ENCODE measurements around the gene PCNX1.
"Not testable (repeated sequence)": the region's sequence is repeated elsewhere in the genome, so short reads cannot be mapped to it uniquely, and the experiment has no call there.

PCNX1 gene

GRCh38 chr14:71129716-71130490 is 222.6 kb downstream of the PCNX1 start:
- not testable (repeated sequence) for DNase-seq (ENCODE audit: low spot score)

- DNase-seq (ENCODE audit: low spot score): peak; percentile 24
Measured at GRCh38 chr14:71130491-71131179, 223.4 kb downstream of the PCNX1 start.

DNA sequence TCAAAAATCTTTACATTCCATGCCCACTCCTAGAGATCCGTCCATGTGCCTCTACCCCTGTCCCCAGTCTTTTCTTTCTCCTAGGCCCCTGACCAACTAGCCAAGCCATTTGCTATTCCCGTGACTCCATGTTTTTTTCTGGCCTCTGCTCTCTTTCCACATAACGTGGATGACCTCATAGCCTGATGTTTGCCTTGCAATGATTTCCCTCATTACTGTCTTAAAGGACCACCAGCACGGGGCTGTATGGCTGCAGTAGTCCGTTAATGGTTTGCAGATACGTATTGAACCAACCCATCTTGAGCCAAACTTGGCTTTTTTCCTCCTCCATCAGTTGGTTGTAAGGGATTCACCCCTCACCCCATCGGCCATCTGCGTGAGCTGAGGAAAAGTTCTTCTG is 226.0 kb downstream of the PCNX1 start:
- DNase-seq (ENCODE audit: low spot score): no peak

GRCh38 chr14:71135496-71135895 is 228.2 kb downstream of the PCNX1 start:
- no peak for DNase-seq (ENCODE audit: low spot score)

DNA sequence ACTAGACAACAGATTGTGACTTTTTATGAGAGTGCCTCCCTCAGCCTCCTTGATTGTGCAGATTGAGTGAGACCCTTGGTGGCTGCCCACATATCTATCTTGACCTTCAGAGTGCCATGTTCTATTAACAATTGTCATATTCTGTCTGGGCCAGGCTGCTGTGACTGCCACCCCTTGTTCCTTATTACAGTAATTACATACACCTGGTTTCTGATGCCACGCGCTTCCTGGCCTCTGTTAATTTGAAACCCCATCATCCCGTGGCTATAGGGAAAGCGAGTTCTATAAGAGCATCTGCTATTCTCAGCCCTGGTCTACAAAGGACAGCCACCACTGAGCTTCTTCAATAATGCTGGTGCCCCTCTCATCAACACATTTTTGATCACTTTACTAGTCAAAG is 228.7 kb downstream of the PCNX1 start:
- no peak for DNase-seq (ENCODE audit: low spot score)

DNA sequence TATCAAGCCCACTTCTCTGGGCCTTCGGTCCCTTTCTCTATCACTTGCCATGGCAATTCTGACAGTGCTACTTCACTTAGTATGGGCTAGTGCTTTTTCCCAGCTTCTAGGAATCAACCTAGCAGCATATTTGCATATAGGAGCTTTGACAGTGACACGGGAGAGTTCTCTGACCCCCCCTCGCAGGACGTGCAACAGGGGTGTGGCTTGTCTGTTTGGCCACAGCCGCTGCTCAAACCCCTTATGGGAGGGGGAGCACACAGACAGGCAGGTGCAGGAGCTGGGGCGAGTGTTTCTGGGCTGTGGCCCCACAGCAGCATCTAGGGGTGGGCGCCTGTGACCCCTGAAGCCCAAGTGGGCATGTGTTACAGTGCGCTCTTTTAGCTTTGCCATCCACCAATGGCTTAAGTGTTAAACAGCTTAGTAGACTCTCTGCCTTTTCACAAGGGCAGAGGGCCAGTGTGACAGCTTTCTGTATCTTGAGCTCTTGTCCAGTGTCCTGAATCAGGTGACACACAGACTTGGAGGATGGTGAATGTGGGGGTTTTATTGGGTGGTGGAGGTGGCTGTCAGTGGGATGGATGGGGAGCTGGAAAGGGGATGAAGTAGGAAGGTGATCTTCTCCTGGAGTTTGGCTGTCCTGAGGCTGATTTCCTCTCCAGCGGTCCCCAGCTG is 229.3 kb downstream of the PCNX1 start:
- DNase-seq (ENCODE audit: low spot score): no peak

- no peak for DNase-seq (ENCODE audit: low spot score)
Measured at GRCh38 chr14:71137536-71138447, 230.5 kb downstream of the PCNX1 start.

- DNase-seq (ENCODE audit: low spot score): peak; percentile 70
Measured at GRCh38 chr14:71138448-71139293, 231.4 kb downstream of the PCNX1 start.

GRCh38 chr14:71139294-71139946 is 232.2 kb downstream of the PCNX1 start:
- DNase-seq (ENCODE audit: low spot score): no peak

DNA sequence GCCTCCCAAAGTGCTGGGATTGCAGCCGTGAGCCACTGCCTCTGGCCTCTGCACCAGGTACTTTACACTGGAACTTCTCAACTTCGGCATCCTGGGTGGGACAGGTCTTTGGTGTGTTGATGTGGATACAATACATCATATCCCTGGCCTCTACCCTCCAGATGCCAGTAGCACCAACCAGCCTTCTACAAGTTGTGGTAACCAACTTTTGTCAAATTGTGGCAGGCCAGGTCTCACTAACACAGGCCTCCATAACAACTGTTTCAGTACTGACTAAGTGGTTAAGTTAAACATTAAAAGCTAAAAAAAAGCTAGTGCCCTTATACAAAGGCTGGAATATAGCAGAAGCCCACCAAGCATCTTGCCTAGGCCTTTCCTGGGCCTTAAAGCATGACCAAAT is 232.9 kb downstream of the PCNX1 start:
- DNase-seq (ENCODE audit: low spot score): no peak

DNA sequence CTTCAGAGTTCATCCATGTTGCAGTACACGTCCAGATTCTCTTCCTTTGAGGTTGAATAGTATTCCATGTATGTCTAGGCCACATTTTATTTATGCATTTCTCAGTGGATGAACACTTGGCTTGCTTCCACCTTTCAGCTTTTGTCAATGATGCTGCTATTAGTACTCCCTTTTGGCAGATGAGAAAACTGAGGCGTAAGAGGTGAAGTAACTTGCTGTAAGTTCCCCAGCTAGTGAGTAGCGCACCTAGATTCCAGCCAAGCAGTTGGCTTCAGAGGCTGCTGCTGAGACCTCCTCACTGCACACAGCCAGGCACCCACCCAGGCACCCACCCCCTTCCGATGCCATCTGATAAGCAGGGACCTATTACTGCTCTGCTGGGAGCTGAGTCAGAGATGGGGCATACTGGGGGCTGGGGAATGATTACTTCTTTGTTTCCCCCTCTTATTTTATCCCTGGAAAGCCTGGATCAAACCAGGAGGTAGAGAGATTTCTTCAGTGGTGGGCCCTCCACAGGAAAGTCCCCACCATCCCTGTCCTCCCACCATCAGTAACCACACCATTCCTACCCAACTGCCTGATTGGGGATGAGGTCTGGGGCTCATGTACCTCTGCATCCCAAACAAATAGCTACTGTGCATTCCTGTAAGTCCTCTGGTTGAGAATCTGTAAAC is 234.6 kb downstream of the PCNX1 start:
- no peak for DNase-seq (ENCODE audit: low spot score)

GRCh38 chr14:71142375-71143038 is 235.2 kb downstream of the PCNX1 start:
- DNase-seq (ENCODE audit: low spot score): peak; percentile 73

- peak; percentile 46 for DNase-seq (ENCODE audit: low spot score)
Measured at GRCh38 chr14:71143381-71144290, 236.4 kb downstream of the PCNX1 start.

- not testable (repeated sequence) for DNase-seq (ENCODE audit: low spot score)
Measured at GRCh38 chr14:71147335-71147734, 240.1 kb downstream of the PCNX1 start.

DNA sequence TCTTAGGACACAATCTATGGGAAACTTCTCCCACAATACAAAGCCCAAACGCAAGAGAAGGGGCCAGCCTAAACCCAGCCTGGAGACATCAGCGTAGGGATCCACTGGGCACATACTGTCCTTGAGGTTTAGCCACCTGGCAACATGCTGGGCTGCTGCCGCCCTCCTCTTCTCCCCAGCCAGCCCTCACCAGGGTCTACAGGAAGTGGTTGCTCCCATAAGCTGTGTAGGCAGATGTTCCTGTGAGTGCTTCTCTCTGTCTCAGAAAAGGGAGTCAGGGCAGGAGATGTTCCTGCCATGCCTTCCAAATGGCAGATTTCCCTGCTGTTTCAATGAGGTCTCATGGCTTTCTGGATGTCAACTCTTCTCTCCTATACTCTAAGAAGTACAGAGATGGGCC is 241.4 kb downstream of the PCNX1 start:
- no peak for DNase-seq (ENCODE audit: low spot score)

DNA sequence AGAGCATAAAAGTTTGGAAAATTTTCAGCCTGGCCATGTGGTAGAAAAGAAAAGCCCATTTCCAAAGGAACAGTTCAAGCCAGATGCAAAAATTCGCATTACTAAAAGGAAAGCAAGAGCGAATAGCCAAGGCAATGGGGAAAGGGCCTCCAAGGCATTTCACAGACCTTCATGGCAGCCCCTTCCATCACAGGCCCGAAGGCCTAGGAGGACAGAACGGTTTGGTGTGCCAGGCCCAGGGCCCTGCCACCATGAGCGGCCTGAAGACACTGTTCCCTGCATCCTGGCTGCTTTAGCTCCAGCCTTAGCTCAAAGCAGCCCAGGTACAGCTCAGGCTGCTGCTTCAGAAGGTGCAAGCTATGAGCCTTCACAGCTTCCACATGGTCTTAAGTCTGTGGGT is 243.5 kb downstream of the PCNX1 start:
- DNase-seq (ENCODE audit: low spot score): no peak

- DNase-seq (ENCODE audit: low spot score): no peak
Measured at GRCh38 chr14:71155743-71156142, 248.5 kb downstream of the PCNX1 start.

All from hepatic stellate cell (primary cell).